SK-N-DZ (cell line): ENCODE measurements around the gene NDUFA9. TPM values are rescaled to one million over a fixed set of nuclear protein-coding genes. Genes with fewer than 3 reads are reported as not detected.

Experiments
- DNase-seq: peaks from one replicate; pipeline ENCODE4 v3.0.0-alpha.2; 2015; ENCODE audit warnings: low spot score
- polyA plus RNA-seq, 2 experiments: library from polyadenylated mRNA; depleted of rRNA; stranded (reverse); fragments of >200 nt; gene quantifications; 2 replicates each; pipeline ENCODE4 v1.2.3, GENCODE V29; 2014

The NDUFA9 gene
- polyA plus RNA-seq (2014; cell fraction: cytosol; rRNA removed): 119 and 147 TPM in 2 replicates
- 88.0 and 105 TPM in 2 replicates for polyA plus RNA-seq (2014; cell fraction: nucleus; rRNA removed)

DNA sequence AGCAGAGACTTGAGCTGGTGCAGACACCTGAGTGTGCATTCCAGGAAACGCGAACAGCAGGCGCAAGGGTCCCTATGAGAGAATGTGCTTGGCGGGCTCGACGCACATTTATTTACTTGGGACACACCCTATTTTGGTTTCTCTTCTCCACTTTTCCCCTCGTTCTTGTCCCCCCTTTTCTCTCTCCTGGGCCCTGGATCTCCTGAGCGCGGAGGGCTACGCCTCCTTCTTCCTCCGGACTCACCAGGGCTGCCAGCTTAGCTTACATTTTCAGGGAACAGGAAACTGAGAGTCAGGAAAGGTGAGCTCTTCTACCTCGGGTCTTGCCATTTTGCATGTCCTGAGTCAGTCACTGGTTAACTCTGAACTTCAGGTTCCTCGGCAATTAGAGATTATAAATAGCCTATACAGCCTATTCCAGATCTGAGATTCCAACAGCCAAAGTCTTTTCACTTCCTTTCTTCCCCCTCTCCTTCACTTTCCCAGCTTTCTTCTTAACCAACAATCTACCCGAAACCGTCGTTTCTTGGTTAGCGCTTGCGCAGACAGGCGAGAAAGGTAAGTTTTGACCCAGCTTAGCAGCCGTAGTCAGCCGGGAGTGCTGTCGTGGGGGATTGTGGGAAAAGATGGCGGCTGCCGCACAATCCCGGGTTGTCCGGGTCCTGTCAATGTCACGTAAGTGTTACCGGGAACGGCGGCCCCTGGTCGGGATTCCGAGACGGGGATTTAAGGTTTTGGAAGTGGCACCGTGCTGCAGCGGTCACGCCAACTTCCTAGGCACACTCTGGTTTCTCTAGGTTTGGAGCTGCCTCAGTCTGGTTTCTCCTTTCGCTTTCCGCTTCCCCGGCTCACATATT is at the start of gene NDUFA9, which contains the start of gene AKAP3:
Gene NDUFA9, plus strand, starts transcription at position 614 of the 857 bp plus-strand sequence. Its CDS starts 13 bp downstream, at position 627.
Gene AKAP3, minus strand, starts transcription at position 551 of the 857 bp plus-strand sequence. CDS start 10,855 bp downstream, outside the sequence.
- DNase-seq: peak; percentile 88

DNA sequence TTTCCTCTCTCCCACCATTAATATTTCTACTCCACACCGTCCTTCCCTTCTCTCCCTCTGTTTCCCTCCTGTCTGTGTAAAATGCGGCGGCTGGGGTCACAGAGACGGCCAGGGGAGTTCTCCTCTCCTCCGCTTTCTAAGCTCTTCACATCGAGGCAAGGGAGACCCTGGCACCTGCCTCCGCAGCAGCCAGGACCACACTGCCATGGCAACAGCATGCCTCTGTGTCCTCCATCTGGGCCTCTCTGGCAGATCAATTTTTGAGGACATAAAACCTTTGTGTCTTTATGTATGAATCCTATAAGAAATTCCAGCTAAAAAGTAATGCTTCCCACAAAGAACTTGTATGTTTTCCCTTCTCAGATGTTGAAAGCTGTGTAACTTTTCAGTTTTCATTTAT is 45.5 kb upstream of the NDUFA9 start:
- no peak for DNase-seq

GRCh38 chr12:4603946-4604345 is 45.0 kb upstream of the NDUFA9 start:
- no peak for DNase-seq

DNA sequence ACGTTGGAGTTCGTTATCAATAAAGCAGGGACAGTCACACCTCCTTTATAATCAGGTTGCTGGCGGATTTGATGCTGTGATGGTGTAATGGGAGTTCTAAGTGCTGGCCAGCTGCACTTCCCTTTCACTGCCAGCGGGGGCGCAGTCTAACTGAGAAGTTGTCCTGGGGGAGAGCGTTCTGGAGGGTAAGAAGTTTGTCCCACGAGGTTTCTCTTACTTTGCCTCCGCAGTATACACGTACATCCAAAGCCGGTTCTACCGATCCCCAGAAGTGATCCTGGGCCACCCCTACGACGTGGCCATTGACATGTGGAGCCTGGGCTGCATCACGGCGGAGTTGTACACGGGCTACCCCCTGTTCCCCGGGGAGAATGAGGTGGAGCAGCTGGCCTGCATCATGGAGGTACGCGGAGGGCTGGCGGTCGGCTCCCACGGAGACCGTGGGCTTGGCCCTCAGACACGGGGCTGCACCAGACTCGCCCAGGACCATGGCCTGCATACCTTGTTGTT is 44.2 kb upstream of the NDUFA9 start:
- DNase-seq: peak; percentile 86

DNA sequence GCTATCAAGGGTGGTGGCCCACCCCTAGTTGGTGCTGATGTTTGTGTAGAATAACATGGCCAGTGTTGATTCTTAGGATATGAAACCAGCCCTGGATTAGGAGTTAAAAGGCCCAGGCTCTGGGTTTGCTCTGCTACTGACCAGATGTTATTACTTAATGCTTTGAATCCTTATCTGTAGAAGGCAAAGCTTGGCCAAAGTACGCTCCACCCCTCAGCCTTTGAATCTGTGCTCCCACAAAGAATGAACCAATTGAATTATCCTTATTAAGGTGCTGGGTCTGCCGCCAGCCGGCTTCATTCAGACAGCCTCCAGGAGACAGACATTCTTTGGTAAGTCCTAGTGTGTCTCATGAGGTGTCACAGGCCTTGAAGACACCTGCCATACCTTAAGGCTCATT is 41.9 kb upstream of the NDUFA9 start:
- DNase-seq: peak; percentile 82

DNA sequence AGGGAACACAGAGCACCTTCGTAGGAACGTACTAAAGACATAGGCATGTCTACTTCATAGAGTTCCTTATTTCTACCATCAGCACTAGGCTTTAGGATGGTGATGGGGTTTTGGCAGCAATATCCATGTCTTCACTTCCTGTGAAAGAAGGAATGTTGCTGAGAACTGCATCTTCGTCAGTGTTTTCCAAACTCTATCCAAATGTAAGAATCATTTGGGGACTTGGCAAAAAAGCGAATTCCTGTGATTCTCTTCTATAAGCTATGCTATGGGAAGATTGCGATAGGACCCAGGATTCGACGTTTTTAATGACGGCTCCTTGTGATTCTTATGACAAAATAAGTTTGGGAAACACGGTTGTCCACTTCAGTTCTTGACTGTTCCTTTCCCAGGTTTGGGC is 39.8 kb upstream of the NDUFA9 start:
- DNase-seq: no peak

DNA sequence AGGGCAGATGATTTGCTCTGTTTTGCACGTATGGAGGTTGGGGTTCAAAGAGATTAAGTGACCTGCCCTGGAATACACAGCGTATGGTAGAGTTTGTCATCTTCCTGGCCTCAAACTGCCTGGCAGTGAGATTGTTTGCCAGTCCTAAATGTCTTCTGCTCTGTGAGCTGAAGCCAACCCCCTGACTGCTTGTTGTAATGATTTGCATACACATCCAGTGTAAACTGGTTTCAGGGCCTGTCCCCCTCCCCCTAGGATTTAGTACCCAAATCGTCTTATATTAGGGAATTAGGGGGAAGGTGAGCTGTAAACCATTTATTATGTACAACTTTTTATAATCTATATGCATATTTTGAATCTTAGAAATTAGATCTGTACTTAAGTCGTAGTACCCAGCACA is 38.4 kb upstream of the NDUFA9 start:
- DNase-seq: no peak

DNA sequence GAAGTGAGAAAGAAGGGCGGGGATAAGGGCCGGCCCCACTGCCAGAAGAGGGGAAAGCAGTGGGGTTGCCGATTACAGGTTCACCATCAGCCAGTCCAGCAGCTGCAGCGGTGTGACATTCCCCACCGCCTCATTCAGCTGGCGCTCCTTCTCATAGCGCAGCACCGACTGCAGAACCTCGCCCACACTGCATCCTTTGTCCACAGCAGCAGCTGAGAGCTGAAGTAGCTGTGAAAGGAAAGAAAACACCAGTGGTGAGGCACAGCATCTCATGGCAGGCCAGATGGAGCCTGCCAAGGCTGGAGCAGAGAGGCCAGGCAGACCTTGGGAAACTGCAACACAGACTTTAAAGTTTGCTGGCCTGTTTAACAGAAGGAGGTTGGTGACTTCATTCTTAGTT is 33.2 kb upstream of the NDUFA9 start:
- no peak for DNase-seq

GRCh38 chr12:4621511-4621910 is 27.4 kb upstream of the NDUFA9 start:
- no peak for DNase-seq

- no peak for DNase-seq
Observed at GRCh38 chr12:4626543-4626942, 22.4 kb upstream of the NDUFA9 start.

GRCh38 chr12:4628406-4628805 is 20.5 kb upstream of the NDUFA9 start:
- DNase-seq: no peak

DNA sequence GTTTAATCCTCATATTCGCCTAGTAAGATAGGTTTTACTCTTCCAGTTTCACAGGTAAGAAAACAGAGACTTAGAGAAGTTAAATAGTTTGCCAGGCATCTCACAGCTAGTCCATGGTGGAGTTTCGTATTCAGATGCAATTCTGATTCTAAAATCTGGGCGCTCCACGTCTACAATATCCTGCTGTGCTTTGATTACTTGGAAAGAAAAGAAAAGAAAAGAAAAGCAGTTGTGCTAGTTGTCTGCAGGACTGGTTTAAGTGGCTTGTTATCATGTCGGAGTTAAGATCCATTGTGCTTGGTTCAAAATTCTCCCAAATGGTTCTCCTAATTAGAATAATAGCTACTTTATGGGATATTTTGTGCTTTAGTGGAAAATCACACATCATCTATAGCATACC is 18.7 kb upstream of the NDUFA9 start:
- no peak for DNase-seq

GRCh38 chr12:4643747-4644146 is 5.2 kb upstream of the NDUFA9 start:
- DNase-seq: no peak

DNA sequence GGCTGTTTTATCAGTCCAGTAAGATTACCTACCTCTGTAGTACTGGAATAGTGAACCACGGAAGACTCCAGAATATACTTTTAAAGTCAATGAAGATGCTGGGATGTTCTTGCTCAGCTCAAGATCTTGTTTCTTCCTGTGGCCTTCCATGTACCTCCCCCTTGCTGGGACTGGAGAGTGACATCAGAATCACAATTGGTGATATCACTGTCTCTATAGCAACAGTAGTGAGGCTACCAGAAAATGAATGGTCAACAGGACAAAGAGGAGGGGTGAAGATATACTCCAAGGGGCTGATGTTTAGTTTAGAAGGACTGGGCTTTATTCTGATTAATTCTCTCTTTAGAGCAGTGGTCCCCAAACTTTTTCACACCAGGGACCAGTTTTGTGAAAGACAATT is 3.9 kb upstream of the NDUFA9 start:
- DNase-seq: no peak

GRCh38 chr12:4648104-4648500 is 812 bp upstream of the NDUFA9 start:
- DNase-seq: no peak

DNA sequence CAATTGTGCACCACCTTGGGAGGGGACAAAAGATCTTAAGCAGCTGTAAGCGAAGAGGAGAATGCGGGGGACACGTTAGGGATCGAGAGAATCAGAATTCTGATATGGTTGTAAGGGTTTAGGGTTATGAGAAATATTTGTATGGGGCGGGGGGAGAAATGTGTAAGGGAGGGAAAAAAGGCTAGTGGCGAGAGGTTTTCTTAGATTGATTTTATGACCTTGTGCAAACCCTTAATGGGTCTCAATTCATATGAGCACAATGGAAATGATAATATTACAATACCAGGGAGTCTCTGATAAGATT is 396 bp downstream of the NDUFA9 start:
- DNase-seq: no peak

DNA sequence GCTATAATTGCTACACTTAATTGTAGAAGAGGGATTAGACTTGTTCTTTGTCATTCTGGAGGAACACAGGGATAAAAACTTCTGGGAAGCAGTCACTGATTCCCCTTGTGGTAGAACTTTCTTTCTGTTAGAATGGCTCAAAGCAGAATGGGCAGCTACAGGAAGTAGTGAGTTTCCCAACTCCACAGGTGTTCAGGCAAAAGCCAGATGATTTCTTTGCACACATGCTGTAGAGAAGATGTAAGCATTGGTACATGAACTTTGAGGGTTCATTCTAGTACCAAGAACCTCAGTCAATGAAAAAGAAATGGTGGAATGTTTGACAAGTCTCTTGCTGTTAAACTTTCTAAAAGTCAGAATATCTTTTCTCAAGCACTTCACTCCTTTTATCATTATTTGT is 4.3 kb downstream of the NDUFA9 start:
- no peak for DNase-seq

GRCh38 chr12:4653691-4654090 is 4.8 kb downstream of the NDUFA9 start:
- DNase-seq: no peak

GRCh38 chr12:4663971-4664505 is 15.1 kb downstream of the NDUFA9 start:
- DNase-seq: no peak

DNA sequence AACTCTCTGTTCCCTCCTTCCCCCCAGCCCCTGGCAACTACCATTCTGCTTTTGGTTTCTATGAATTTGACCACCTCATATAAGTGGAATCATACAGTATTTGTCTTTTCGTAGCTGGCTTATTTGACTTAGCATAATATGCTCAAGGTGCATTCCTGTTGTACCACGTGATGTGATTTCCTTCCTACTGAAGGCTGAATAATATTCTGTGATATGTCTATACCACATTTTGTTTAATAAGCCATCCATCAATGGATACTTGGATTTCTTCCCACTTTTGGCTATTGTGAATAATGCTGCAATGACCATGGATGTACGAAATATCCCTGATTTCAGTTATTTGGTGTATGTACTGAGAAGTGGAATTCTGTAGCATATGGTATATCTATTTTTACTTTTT is 16.3 kb downstream of the NDUFA9 start:
- DNase-seq: no peak

- no peak for DNase-seq
Observed at GRCh38 chr12:4679711-4680110, 30.8 kb downstream of the NDUFA9 start.

- no peak for DNase-seq
Observed at GRCh38 chr12:4681732-4682131, 32.8 kb downstream of the NDUFA9 start.

GRCh38 chr12:4685317-4685716 is 36.4 kb downstream of the NDUFA9 start:
- no peak for DNase-seq
